Kidney capillary endothelial cell (primary cell): ENCODE measurements around the gene PRDM15.
A peak's percentile ranks its signal among the peaks of the same experiment; 100 is the strongest.

Experiments
- DNase-seq: peaks from one replicate; pipeline ENCODE4 v3.0.0-alpha.2; 2018; ENCODE audit warnings: low spot score

The PRDM15 gene

GRCh38 chr21:41879190-41879998 lies at the start of gene PRDM15:
Gene PRDM15 (minus strand): TSS chr21:41879344. CDS start chr21:41860363, 18,981 bp downstream.
- peak; percentile 52 for DNase-seq

- DNase-seq = no peak
Observed at GRCh38 chr21:41928621-41929220, 49.6 kb upstream of the PRDM15 start.

- no peak for DNase-seq
Observed at GRCh38 chr21:41927727-41928409, 48.7 kb upstream of the PRDM15 start.

- DNase-seq = no peak
Observed at GRCh38 chr21:41926807-41927171, 47.6 kb upstream of the PRDM15 start.

- peak; percentile 51 for DNase-seq
Observed at GRCh38 chr21:41926117-41926806, 47.1 kb upstream of the PRDM15 start.

GRCh38 chr21:41925767-41926116 lies 46.6 kb upstream of the PRDM15 start:
- DNase-seq = no peak

GRCh38 chr21:41924368-41924754 lies 45.2 kb upstream of the PRDM15 start:
- no peak for DNase-seq

GRCh38 chr21:41923631-41924367 lies 44.7 kb upstream of the PRDM15 start:
- DNase-seq = no peak

GRCh38 chr21:41923186-41923585 lies 44.0 kb upstream of the PRDM15 start:
- DNase-seq = no peak

GRCh38 chr21:41921021-41921420 lies 41.9 kb upstream of the PRDM15 start:
- DNase-seq = no peak

- no peak for DNase-seq
Observed at GRCh38 chr21:41920476-41920875, 41.3 kb upstream of the PRDM15 start.

- no peak for DNase-seq
Observed at GRCh38 chr21:41919666-41920398, 40.7 kb upstream of the PRDM15 start.

- no peak for DNase-seq
Observed at GRCh38 chr21:41918561-41919358, 39.6 kb upstream of the PRDM15 start.

GRCh38 chr21:41917531-41917930 lies 38.4 kb upstream of the PRDM15 start:
- DNase-seq = no peak

GRCh38 chr21:41916888-41917433 lies 37.8 kb upstream of the PRDM15 start:
- no peak for DNase-seq

GRCh38 chr21:41914965-41915364 lies 35.8 kb upstream of the PRDM15 start:
- no peak for DNase-seq

GRCh38 chr21:41914358-41914757 lies 35.2 kb upstream of the PRDM15 start:
- DNase-seq = no peak

GRCh38 chr21:41913230-41913629 lies 34.1 kb upstream of the PRDM15 start:
- no peak for DNase-seq

- no peak for DNase-seq
Observed at GRCh38 chr21:41908829-41909228, 29.7 kb upstream of the PRDM15 start.
